Lung microvascular endothelial cell (primary cell): Measurements from ENCODE around the gene ATP11C. TPM values are rescaled to one million over a fixed set of nuclear protein-coding genes. Genes with fewer than 3 reads are reported as not detected.
"Not testable (repeated sequence)": the region's sequence is repeated elsewhere in the genome, so short reads cannot be mapped to it uniquely, and the experiment has no call there.

Source experiments
- DNase-seq, 2 donors: peaks; one replicate each; pipeline versions ENCODE4 v3.0.0 to v3.0.0-alpha.2; 2010; ENCODE audit warnings: low read depth in 2 of 2
- total RNA-seq: library from RNA; depleted of rRNA; stranded (reverse); fragments of >200 nt; gene quantifications from 2 replicates; pipeline ENCODE4 v1.2.1, GENCODE V29; 2014

Gene ATP11C
- total RNA-seq, 1 donor from 2014 or later = 67.3 TPM

DNA sequence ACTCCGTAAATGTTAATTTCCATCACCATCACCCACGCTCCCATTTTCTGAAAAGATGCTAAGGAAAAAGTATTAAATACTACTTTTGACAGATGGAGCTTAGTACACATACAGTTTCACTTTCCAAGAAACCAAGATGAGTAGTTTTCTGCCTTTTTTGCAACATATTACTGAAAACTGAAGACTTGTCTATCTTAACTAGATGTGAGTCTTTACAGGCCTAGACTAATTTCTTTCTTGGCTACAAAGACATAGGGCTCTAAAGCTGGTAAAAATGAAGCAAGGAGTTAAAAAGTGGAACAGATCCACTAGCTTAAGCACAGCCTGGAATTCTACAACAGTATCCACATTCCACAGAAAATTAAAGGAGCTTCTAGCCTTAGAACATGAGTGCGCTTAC is 68.2 kb downstream of the ATP11C start:
- DNase-seq = no peak

- no peak for DNase-seq
Observed at GRCh38 chrX:139862208-139862607, 70.6 kb downstream of the ATP11C start.

DNA sequence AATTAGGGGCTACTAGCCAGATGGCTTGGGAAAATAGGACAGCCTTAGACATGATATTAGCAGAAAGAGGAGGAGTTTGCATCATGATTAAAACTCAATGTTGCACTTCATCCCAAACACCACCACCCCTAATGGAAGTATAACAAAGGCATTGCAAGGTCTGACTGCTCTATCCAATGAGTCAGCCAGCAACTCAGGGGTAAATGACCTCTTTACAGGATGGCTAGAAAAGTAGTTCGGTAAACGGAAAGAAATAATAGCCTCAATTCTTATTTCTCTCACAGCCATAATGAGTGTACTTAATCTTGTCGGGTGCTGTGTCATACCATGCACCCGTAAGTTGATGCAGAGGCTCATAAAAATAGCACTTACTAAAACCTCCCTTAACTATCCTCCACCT is 76.0 kb downstream of the ATP11C start:
- peak in 1 of 2 donors; percentile 17 for DNase-seq

- no peak for DNase-seq
Observed at GRCh38 chrX:139851730-139852129, 81.1 kb downstream of the ATP11C start.

DNA sequence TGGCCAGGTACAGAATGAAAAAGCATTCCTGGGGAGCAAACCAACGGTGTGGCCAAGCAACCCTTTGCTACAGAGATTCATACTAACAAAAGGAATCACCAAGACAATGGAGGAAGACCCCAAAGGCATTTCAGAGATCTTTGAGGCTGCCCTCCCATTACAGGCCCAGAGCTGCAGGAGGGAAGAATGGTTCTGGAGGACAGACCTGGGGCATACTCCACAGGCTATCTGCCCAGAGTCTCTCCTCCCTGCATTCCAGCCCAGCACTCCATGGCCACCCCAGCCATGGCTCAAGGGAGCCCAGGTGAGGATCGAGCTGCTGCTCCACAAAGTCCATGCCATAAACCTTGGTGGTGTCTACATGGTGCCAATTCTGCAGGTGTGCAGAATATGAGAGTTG is 81.9 kb downstream of the ATP11C start:
- no peak for DNase-seq

DNA sequence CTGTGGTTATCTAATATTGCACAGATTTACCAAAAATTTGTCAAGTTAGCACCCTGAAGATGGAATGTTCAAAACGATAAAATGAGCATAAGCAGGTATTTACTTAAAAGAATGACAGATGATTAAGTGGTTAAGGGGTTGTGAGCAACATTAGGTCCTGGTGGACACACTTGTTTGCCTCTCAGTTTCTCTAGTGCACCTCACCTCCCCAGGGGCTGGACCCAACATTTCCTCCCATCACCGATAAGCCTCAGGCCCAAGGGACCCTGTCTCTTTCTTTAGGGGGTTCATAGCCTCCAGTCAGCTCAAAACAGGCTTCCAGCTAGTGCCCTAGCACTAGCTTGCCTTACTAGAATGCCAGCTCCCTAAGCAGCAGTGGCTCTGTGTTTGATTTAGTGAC is 88.0 kb downstream of the ATP11C start:
- DNase-seq = no peak

DNA sequence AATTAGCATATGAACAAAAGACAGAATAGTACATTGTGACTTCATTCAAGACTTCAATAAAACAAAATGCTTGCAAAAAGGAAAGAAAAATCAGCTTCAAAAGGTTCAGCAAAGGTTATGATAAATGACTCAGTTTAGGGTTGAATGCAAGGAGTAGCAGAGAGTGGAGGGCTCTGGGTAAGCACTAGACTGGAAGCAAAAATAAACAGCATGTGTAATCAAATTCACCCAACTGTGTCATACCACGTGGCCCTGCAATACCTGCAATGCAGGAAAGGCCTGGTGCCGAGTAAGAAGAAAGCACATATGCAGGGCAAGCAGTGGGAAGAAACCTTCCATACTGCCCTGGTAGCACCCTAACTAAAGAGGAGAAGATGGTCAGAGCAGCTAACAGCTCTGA is 88.7 kb downstream of the ATP11C start:
- no peak for DNase-seq

DNA sequence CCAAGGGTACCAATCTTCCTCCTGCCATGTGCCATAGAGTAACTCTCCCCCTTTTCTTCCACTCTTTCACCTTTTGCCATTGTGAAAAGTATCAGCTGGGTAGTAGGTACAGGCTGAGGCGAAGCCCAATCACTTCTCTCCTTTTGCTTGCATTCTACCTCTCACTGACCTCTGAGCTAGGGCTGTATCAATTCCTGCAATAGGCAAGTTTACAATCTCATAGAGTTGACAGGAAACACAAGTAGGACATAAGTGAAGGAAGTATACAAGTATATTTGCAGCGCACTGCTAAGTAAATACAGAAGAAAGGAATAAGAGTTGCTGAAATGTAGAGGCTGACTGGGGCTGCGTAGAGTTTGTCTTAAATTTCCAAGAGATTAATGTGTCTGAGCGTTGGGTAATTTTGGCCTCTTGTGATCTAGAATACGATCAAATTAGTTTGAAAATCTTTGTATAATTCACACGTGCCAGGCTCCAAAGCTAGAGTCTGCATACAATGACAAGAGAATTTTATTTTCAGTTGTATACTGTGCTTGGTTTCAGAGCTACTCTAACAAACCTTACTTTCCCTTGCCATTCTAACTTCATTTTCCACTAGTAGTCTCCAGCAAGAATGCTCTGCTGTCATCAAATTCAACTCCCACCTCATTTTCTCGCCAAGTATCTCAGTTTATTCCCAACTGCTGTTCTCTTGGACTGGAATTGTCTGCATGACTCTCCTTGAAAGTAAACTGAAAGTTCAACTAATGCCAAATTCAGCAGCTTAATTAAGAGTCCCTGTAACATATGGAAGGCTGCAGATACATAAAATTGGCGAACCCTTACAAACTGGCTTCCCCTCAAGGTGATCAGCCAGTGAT is 90.3 kb downstream of the ATP11C start:
- no peak for DNase-seq

DNA sequence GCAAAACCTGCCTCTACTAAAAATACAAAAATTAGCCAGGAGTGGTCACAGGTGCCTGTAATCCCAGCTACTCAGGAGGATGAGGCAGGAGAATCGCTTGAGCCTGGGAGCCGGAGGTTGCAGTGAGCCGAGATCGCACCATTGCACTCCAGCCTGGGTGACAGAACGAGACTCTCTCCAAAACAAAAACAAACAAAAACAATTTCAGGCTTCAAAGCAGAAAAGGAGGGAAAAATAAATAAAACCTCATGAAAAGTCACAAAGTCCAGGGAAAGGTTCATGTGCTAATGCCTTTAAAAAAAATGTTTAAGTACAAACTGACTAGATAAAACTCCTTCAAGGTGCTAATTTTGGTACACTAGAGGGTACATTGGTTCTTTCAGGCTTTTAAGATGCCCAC is 96.5 kb downstream of the ATP11C start:
- not testable (repeated sequence) for DNase-seq

- no peak for DNase-seq
Observed at GRCh38 chrX:139834879-139835278, 98.0 kb downstream of the ATP11C start.

DNA sequence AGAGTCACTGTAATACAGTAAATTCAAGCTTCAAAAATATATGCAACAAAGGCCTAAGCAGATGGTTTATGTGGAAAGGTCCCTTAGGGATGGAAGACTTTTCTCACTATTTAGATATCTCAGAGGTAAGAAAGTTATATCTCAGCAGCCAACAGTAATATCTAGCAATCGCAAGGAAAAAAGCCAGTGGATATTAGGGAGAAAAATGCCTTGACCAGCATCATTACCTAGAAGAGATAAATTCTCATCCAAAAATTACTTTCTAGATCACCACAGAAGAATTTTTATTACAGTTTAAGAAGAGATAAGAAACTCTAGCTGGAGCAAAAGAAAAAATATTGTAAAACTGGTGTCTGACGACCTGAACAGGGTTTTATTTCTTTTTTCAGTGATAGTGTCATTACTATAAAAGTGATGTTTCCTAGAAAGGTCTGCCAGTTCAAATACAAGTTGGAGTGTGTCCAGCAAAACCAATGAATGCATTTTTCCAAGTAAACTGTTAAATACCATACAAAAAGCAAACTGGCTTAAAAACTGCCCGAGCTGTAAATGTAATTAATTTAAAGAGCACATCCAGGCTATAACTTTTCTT is 100.0 kb downstream of the ATP11C start:
- DNase-seq = peak in 1 of 2 donors; percentile 74

DNA sequence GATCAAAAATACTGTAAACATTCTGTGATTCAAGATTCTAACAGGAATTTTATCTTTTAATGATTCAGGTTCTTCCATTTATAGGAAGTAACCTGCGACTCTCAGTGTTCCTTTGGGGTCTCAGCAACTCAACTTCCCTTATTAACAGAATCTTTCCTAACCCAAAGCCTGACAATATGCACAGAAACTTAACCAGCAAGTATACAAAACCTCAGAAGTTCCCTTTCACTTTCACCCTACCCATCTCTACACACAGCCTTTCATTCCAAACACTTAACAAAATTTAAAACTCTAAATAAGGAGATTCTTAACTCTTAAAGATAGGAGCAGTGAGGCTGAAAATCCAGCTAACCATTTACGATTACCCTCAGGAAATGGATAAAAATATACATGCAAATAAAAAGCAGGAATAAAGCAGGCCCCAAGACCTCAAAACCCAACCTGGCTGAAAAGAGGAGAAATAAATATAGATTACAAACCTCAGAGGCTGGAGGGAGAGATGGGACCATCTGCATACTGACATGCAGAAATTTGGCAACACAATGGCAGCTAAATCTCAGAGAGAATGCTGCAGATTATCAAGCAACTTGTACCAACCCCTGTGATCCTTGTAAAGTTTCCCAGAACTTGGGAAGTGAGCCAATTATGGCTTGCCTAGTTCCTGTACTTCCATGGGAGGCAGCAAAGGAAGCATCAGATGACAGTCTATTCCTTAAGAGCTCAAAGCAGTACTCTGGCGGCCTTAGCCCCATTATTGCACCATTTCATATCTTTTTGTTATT is 101.0 kb downstream of the ATP11C start:
- peak in 1 of 2 donors; percentile 77 for DNase-seq

DNA sequence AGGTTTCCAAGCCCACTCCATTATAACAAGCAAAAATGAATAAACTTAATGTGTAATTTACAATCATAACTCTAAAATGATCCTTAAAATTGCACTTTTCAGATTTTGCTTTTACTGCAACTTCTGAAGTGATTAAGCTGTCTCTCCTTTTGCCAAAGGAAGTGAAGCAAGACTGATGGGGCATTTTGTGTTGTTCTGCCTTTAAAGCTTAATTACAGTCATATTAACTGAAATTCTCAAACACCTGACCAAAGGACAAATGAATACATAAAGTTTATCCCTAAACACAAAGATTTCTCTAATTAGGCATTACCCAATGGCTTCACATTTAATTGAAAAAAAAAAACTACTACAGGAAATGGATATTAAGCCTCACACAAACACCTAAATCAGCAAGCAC is 101.8 kb downstream of the ATP11C start:
- no peak for DNase-seq

DNA sequence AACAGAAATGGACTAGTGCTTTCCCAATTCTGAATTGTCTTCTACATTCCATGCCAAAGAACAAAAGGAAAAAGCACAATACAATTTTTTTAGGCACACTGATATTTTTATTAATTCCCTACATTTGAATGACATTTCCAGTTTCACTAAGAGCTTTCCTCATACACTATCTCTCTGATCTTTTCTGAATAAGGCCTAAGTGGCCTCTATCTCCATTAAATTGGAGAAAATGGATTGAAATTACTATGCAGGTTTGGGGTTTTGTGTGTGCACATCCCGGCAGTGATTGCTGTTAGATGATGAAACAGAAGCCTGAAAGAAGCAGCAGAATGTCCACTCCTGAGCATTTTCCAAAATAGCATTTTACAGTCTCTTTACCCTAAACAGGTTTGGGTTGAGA is 104.0 kb downstream of the ATP11C start:
- no peak for DNase-seq

- DNase-seq = peak; percentile 30 to 45
Observed at GRCh38 chrX:139828033-139828432, 104.8 kb downstream of the ATP11C start.

DNA sequence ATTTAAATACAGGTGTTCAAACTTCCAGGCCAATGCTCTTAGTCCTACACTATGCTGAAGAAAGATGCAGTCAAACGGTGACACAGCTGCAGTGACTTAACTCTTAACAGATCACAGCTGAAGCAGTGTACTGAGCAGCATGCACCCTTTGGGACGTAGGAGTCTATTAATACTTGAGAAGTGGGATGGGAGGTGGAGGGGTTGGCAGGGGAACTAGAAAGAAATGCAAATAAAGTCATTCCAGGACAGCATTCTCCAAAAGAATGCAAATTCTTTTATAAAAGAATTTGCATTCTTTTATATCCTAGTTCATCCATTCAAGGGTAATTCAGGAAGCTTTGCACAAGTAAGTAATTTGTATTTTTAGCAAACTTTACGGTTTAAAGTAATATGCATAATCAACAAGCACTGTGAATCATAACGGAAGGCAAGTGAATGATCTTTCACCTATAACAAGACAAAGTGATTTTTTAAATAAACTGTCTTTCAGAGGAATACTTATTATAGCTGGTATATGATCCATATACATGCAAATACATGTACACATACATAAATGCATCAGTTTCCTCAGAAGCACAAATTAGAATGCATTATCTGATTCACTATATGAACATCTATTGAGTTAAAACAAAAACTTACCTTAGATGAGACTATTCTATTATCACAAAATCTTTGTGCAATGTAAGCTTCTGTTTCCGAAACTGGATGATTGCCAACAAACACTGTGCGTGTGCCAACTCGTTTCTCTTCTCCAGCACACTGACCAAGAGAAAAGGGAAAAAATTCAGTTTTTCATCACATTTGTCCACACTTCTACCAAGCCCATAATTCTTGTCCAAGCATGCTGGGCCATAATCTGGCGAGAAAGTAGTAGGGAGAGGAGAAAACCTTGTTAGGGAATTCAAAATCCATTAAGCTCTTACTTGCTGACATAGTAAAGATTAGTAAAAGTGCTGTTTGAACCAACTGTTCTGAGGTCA is 106.5 kb downstream of the ATP11C start:
- DNase-seq = peak; percentile 65 to 84

DNA sequence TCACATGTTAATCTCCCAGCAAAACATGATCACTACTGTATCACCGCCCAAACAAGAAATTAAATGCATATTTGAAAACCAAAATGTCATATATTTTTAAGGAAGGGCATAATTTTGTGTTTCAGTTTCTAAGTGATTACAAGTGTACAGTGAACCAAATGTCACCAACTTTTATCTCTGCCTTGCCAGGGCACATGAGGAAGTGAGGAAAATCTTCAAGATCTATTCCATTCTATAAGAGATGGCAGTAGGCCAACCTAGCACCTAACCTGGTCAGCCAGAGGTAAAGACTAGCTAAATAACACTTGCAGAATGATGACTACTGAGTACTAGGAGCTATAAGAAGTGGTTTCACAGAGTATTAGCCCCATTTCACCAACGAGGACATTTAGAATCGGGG is 107.2 kb downstream of the ATP11C start:
- no peak for DNase-seq

DNA sequence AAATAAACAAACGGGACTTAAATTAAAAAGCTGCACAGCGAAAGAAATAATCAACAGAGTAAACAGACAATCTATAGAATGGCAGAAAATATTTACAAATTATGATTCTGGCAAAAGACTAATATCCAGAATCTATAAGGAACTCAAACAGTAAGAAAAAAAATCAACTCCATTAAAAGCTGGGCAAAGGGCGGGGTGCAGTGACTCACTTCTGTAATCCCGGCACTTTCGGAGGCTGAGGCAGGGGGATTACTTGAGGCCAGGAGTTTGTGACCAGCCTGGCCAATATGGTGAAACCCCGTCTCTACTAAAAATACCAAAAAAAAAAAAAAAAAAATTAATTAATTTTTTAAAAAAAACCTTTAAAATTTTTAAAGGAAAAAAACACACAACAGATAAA is 109.0 kb downstream of the ATP11C start:
- peak in 1 of 2 donors; percentile 14 for DNase-seq

- DNase-seq = no peak
Observed at GRCh38 chrX:139820358-139820984, 112.4 kb downstream of the ATP11C start.

- DNase-seq = no peak
Observed at GRCh38 chrX:139816204-139816603, 116.6 kb downstream of the ATP11C start.

DNA sequence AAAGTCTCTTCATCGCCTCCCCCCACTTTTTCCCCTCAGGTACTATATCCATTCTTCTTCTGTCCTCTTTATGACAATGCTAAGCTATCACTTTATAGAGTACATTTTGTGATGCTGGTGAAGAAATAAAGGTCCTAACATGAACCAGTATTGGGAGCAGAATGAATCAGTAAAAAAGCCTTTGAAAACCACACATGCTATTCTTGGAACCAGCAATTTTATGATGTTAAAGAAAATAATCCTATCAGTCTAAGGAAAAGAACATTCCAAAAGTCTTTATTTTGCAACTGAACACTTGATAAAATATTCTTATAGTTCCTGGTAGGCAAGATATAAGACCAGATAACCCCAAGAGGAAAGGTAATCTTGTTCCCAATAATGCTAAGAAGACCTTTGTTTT is 117.1 kb downstream of the ATP11C start:
- DNase-seq = no peak
